Adipose tissue (tissue), 3 donors: ENCODE measurements around the gene PPOX. TPM values are rescaled to one million over a fixed set of nuclear protein-coding genes. Genes with fewer than 3 reads are reported as not detected.
A peak's percentile ranks its signal among the peaks of the same experiment; 100 is the strongest.

Source experiments
- H3K27ac ChIP-seq: one replicate; pipeline ENCODE4 v1.5.1; 2013; ENCODE audit warnings: low read depth, low read length
- WGBS, 3 donors: extraction: QIAGEN DNeasy Blood & Tissue Kit; methylation state at CpG; one replicate each; pipeline ENCODE4 v1.1.7; 2013; 5-methylcytosine and 5-hydroxymethylcytosine counted together
- polyA plus RNA-seq, 3 donors: library from polyadenylated mRNA; stranded (reverse); fragments of 200-250 nt; gene quantifications; one replicate each; pipeline ENCODE4 v1.2.3, GENCODE V29; 2013
- donor health status: healthy with polysubstance abuse.
- donor health status: Bipolar disorder and iron deficiency.
- donor health status: healthy.

The PPOX gene
- polyA plus RNA-seq, 3 donors: 11.1 to 33.1 (median 16.2) TPM

- H3K27ac ChIP-seq: no peak overlapping the region
- 65 to 75% (median 68%) methylated on average over 8 of the region's 8 CpGs for WGBS, 3 donors
These were observed 40.9 kb downstream of the PPOX start for GRCh38 chr1:161207173-161207572.

GRCh38 chr1:161209790-161210409, 43.7 kb downstream of the PPOX start:
- WGBS, 3 donors: 28 to 42% (median 38%) methylated on average over 11 of the region's 11 CpGs
- H3K27ac ChIP-seq: no peak overlapping the region

GRCh38 chr1:161214369-161214768, 48.1 kb downstream of the PPOX start:
- 72 to 94% (median 77%) methylated on average over 9 of the region's 9 CpGs for WGBS, 3 donors

GRCh38 chr1:161215076-161215475, 48.9 kb downstream of the PPOX start, which contains the start of gene FCER1G:
FCER1G (plus strand) TSS chr1:161215295; CDS start chr1:161215322, 27 bp downstream.
- H3K27ac ChIP-seq: peak within 1 kb of the TSS; percentile 77
- 54 to 73% (median 55%) methylated on average over 10 of the region's 10 CpGs for WGBS, 3 donors

More at GRCh38 chr1:161214369-161214768, 48.1 kb downstream of the PPOX start:
- H3K27ac ChIP-seq: peak overlapping the region; percentile 28

GRCh38 chr1:161216945-161217712, 50.9 kb downstream of the PPOX start:
- peak overlapping the region; percentile 98 for H3K27ac ChIP-seq
- WGBS, 3 donors: 26 to 54% (median 36%) methylated on average over 7 of the region's 7 CpGs

- 52 to 61% (median 60%) methylated on average over 6 of the region's 6 CpGs for WGBS, 3 donors
- peak overlapping the region; percentile 13 for H3K27ac ChIP-seq
These were observed 51.6 kb downstream of the PPOX start for GRCh38 chr1:161217831-161218230.

GRCh38 chr1:161218301-161219077, 52.3 kb downstream of the PPOX start:
- 47 to 75% (median 73%) methylated on average over 8 of the region's 8 CpGs for WGBS, 3 donors
- no peak overlapping the region for H3K27ac ChIP-seq

GRCh38 chr1:161219078-161219892, 53.1 kb downstream of the PPOX start:
- WGBS, 3 donors: 81 to 88% (median 81%) methylated on average over 5 of the region's 5 CpGs

GRCh38 chr1:161220002-161220401, 53.8 kb downstream of the PPOX start:
- 66 to 85% (median 84%) methylated on average over 5 of the region's 5 CpGs for WGBS, 3 donors
- no peak overlapping the region for H3K27ac ChIP-seq

More at GRCh38 chr1:161219078-161219892, 53.1 kb downstream of the PPOX start:
- no peak overlapping the region for H3K27ac ChIP-seq

Other genes with a start within 250 kb of the PPOX start
- gene ITLN2, start 211.6 kb upstream of the PPOX start, polyA plus RNA-seq: 1 to 10 TPM in 1 of 3 donors, under 1 TPM in 2; 0.21 to 8.9 (median 0.37) TPM
- gene F11R, start 145.3 kb upstream of the PPOX start, polyA plus RNA-seq: 10 to 100 TPM; 18.3 to 33.9 (median 26.2) TPM
- 10 to 100 TPM; 33.7 to 78.1 (median 52.5) TPM for gene TSTD1, start 127.5 kb upstream of the PPOX start, polyA plus RNA-seq
- 10 to 100 TPM; 35.0 to 54.3 (median 47.2) TPM for gene USF1, start 120.4 kb upstream of the PPOX start, polyA plus RNA-seq
- gene ARHGAP30, start 96.5 kb upstream of the PPOX start, polyA plus RNA-seq: 10 to 100 TPM in 1 of 3 donors, 1 to 10 TPM in 2; 2.3 to 10.8 (median 9.8) TPM
- 1 to 10 TPM in 1 of 3 donors, under 1 TPM in 1, not detected in 1; 0.52 to 3.3 TPM for gene NECTIN4, start 76.9 kb upstream of the PPOX start, polyA plus RNA-seq
- 1 to 10 TPM; 1.2 to 9.0 (median 1.5) TPM for gene KLHDC9, start 68.1 kb upstream of the PPOX start, polyA plus RNA-seq
- gene PFDN2, start 48.4 kb upstream of the PPOX start, polyA plus RNA-seq: 100 to 1,000 TPM in 2 of 3 donors, 10 to 100 TPM in 1; 53.0 to 201 (median 139) TPM
- gene NIT1, start 48.3 kb upstream of the PPOX start, polyA plus RNA-seq: 10 to 100 TPM; 23.7 to 48.1 (median 41.2) TPM
- 10 to 100 TPM; 17.4 to 46.3 (median 29.7) TPM for gene DEDD, start 33.8 kb upstream of the PPOX start, polyA plus RNA-seq
- gene UFC1, start 12.4 kb upstream of the PPOX start, polyA plus RNA-seq: 100 to 1,000 TPM; 100 to 147 (median 131) TPM
- gene USP21, start 6.9 kb upstream of the PPOX start, polyA plus RNA-seq: 10 to 100 TPM; 13.2 to 26.7 (median 18.8) TPM
- gene B4GALT3, start 11.1 kb downstream of the PPOX start, polyA plus RNA-seq: 10 to 100 TPM; 23.7 to 36.1 (median 26.4) TPM
- 100 to 1,000 TPM in 1 of 3 donors, 10 to 100 TPM in 1, 1 to 10 TPM in 1; 5.9 to 188 (median 37.3) TPM for gene ADAMTS4, start 32.6 kb downstream of the PPOX start, polyA plus RNA-seq
- 100 to 1,000 TPM in 1 of 3 donors, 10 to 100 TPM in 2; 68.4 to 163 (median 86.3) TPM for gene NDUFS2, start 35.9 kb downstream of the PPOX start, polyA plus RNA-seq
- gene FCER1G, start 48.9 kb downstream of the PPOX start, polyA plus RNA-seq: 100 to 1,000 TPM in 2 of 3 donors, 10 to 100 TPM in 1; 28.6 to 258 (median 227) TPM
- not detected for gene APOA2, start 57.2 kb downstream of the PPOX start, polyA plus RNA-seq
- gene TOMM40L, start 59.6 kb downstream of the PPOX start, polyA plus RNA-seq: 10 to 100 TPM in 2 of 3 donors, 1 to 10 TPM in 1; 3.8 to 12.6 (median 11.7) TPM
- gene NR1I3, start 71.8 kb downstream of the PPOX start, polyA plus RNA-seq: under 1 TPM in 2 of 3 donors, not detected in 1; 0.21 to 0.22 TPM
- gene PCP4L1, start 92.3 kb downstream of the PPOX start, polyA plus RNA-seq: under 1 TPM in 2 of 3 donors, not detected in 1; 0.26 to 0.52 TPM
- 1 to 10 TPM; 1.2 to 3.5 (median 2.6) TPM for gene MPZ, start 143.5 kb downstream of the PPOX start, polyA plus RNA-seq
- gene SDHC, start 148.0 kb downstream of the PPOX start, polyA plus RNA-seq: 100 to 1,000 TPM in 2 of 3 donors, 10 to 100 TPM in 1; 76.3 to 230 (median 151) TPM
- under 1 TPM in 2 of 3 donors, not detected in 1; 0.10 to 0.63 TPM for gene CFAP126, start 201.4 kb downstream of the PPOX start, polyA plus RNA-seq